Prostate gland (tissue), 2 donors: ENCODE data around the gene BCCIP.

Source experiments
- CTCF ChIP-seq, 4 experiments: fragments of 200-600 bp in 2 of 4; fragments of 450-650 bp in 2 of 4; sonication (generic) in 2 of 4; IDR thresholded peaks; 1 replicate in 3 of 4; 2 replicates in 1 of 4; pipeline ENCODE4 v1.5.1; 2016 to 2019; ENCODE audit warnings: antibody characterized with exemption in 4 of 4, mild to moderate bottlenecking in 2 of 4, moderate library complexity in 2 of 4
- POLR2A ChIP-seq: fragments of 450-650 bp; IDR thresholded peaks from one replicate; pipeline ENCODE4 v1.6.1; 2016; ENCODE audit warnings: antibody characterized with exemption, mild to moderate bottlenecking

GRCh38 chr10:125799451-125800182, 23.7 kb upstream of the BCCIP start:
- TF ChIP-seq CTCF (IDR thresholded peaks at IDR 0.05), result no peak
- TF ChIP-seq POLR2A, result no peak
